Neural crest cell (in vitro differentiated cells): Measurements from ENCODE around the gene CUEDC1. TPM values are rescaled to one million over a fixed set of nuclear protein-coding genes. Genes with fewer than 3 reads are reported as not detected.

Experiments
- DNase-seq: peaks from one replicate; pipeline ENCODE4 v3.0.0; 2021; ENCODE audit warnings: low read depth, mixed read lengths, low spot score
- H3K27ac Mint-ChIP-seq: one replicate; pipeline ENCODE4 v1.8.0; 2021; ENCODE audit warnings: mild to moderate bottlenecking, mixed read lengths; ENCODE audit not compliant: unreplicated experiment
- H3K27me3 Mint-ChIP-seq: 2 replicates; pipeline ENCODE4 v1.8.0; 2021; ENCODE audit warnings: low read depth, mild to moderate bottlenecking, mixed read lengths
- H3K36me3 Mint-ChIP-seq: 2 replicates; pipeline ENCODE4 v1.8.0; 2021; ENCODE audit warnings: low read depth, mild to moderate bottlenecking, mixed read lengths
- H3K4me1 Mint-ChIP-seq: 2 replicates; pipeline ENCODE4 v1.8.0; 2021; ENCODE audit warnings: mixed read lengths
- H3K4me3 Mint-ChIP-seq: one replicate; pipeline ENCODE4 v1.8.0; 2021; ENCODE audit warnings: mild to moderate bottlenecking, mixed read lengths
- H3K9me3 Mint-ChIP-seq: 2 replicates; pipeline ENCODE4 v1.8.0; 2021; ENCODE audit warnings: mixed read lengths
- CTCF ChIP-seq: fragments of 200-600 bp; sonication (generic); conservative IDR thresholded peaks from 2 replicates; pipeline ENCODE4 v1.5.0; 2021; ENCODE audit warnings: antibody characterized with exemption, mild to moderate bottlenecking
- total RNA-seq: library from RNA; stranded (reverse); gene quantifications from 2 replicates; pipeline ENCODE4 v1.2.1, GENCODE V29; 2021

The CUEDC1 gene
- total RNA-seq, 1 donor from 2014 or later, result 86.9 TPM

DNA sequence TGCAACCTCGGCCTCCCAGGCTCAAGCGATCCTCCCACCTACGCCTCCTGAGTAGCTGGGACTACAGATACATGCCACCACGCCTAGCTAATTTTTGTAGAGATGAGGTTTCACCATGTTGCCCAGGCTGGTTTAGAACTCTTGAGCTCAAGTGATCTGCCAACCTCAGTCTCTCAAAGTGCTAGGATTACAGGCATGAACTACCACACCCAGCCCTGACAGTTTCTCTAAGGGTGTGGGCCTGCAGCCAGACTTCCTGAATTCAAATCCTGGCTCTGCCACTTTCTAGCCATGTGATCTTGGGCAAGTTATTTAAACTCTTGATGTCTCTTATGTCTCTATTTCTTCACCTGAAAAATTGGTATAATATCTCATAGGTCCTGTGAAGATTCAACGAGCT is 5.6 kb downstream of the CUEDC1 start:
- H3K36me3 Mint-ChIP-seq, result peaks cover 4% of the 10 kb centered on the region
- peaks cover 78% of the 10 kb centered on the region for H3K4me1 Mint-ChIP-seq
- peak overlapping the region; percentile 81 for H3K27ac Mint-ChIP-seq
- no peaks in the 10 kb centered on the region for H3K27me3 Mint-ChIP-seq
- H3K9me3 Mint-ChIP-seq, result no peaks in the 10 kb centered on the region
- peak overlapping the region; percentile 31 for H3K4me3 Mint-ChIP-seq
- no peak for DNase-seq
- no peak for TF ChIP-seq CTCF

DNA sequence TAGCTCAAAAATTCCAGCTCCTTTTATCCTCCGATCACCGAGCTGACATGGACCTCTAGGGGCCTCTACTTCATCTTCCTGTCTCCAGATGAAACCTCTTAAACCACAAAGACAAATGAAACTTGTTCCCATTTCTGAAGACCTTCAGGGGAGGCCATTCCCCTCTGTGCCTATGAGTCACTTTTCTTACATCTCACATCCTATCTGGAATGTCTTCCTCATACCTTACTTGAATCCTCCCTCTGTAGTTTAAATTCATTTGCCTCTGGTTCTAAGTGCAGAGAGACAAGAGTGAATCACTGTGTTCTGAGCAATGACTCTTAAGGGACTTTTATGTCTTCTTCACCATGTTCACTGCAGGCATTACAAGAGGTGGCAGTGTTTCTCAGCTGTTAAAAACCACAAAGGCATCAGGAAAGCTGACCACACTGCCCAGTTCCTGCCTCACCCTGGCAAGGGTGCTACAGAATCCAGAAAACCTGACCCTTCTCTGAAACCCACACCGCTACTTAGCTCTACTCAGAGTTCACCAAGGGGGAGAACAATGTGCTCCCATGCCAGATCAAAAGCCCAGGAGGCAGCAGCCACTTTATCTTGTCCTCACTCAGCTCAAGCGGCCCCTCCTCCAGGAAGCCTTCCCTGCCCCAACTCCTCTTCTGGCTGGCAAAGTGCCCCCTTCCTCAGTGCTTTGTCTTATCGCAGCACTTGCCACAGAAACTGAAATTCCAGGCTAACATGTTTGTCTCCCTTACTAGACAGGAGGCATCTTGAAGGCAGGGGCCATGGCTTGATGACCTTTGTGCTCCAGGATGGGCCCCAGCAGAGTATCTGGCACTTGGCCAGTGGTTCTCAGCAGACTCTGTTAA is 6.4 kb downstream of the CUEDC1 start:
- no peaks in the 10 kb centered on the region for H3K27me3 Mint-ChIP-seq
- no peak for DNase-seq
- peak overlapping the region; percentile 21 for H3K27ac Mint-ChIP-seq
- H3K36me3 Mint-ChIP-seq, result peaks cover 4% of the 10 kb centered on the region
- H3K4me3 Mint-ChIP-seq, result peak overlapping the region; percentile 2
- TF ChIP-seq CTCF, result no peak
- H3K4me1 Mint-ChIP-seq, result peaks cover 77% of the 10 kb centered on the region
- H3K9me3 Mint-ChIP-seq, result no peaks in the 10 kb centered on the region

- Mint-ChIP-seq H3K9me3 (no peaks in the 10 kb centered on the region), H3K4me3 (peak overlapping the region; percentile 4), H3K27ac (peak overlapping the region; percentile 21)
These were observed 7.0 kb downstream of the CUEDC1 start for GRCh38 chr17:57948169-57948554.

DNA sequence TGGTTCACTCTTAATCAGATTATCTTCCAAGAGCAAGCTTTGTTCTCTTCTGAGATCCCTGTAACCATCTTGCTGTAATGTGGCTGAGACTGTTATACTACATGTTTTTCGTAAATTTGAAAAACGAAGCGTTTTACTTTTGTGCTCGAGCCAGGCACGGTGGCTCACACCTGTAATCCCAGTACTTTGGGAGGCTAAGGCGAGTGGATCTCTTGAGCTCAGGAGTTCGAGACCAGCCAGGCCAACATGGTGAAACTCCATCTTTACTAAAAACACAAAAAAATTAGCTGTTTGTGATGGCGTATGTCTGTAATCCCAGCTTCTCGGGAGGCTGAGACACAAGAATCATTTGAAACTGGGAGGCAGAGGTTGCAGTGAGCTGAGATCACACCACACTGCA is 7.8 kb downstream of the CUEDC1 start:
- DNase-seq, result no peak
- H3K4me1 Mint-ChIP-seq, result peaks cover 72% of the 10 kb centered on the region
- no peaks in the 10 kb centered on the region for H3K9me3 Mint-ChIP-seq
- TF ChIP-seq CTCF, result no peak
- peak overlapping the region; percentile 30 for H3K27ac Mint-ChIP-seq
- H3K36me3 Mint-ChIP-seq, result peaks cover 4% of the 10 kb centered on the region
- H3K27me3 Mint-ChIP-seq, result no peaks in the 10 kb centered on the region
- H3K4me3 Mint-ChIP-seq, result peak overlapping the region; percentile 24

More at GRCh38 chr17:57948169-57948554, 7.0 kb downstream of the CUEDC1 start:
- H3K36me3 Mint-ChIP-seq, result peaks cover 4% of the 10 kb centered on the region
- H3K4me1 Mint-ChIP-seq, result peaks cover 77% of the 10 kb centered on the region
- H3K27me3 Mint-ChIP-seq, result no peaks in the 10 kb centered on the region
- TF ChIP-seq CTCF, result no peak
- no peak for DNase-seq

DNA sequence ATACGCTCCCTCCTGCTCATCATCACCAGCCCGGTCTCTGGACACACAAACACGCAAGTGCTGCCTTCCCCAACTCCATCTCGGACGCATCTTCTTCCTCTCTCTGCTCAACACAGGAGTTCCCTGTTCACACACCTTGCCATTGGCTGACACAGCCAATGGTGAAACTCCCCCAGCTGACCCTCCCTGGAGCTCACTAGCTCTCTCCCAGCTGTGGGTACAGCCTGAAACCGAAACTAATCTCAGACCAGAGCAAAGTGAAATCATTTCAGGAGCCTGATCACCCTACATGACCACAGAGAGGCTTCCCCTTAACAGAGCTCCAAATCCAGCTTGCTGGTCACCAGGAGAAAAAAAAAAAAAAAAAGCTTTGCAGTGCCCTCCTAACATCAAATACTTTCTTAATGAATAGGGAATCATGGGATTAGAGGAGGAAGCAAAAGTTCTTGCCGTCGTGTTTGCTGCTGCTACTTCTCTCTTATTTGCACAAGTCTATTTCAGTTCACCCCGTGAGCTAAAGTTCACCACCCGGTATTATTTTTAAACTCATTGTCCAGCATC is 8.3 kb downstream of the CUEDC1 start:
- Mint-ChIP-seq H3K36me3 (peaks cover 4% of the 10 kb centered on the region), H3K4me1 (peaks cover 76% of the 10 kb centered on the region), H3K27me3 (no peaks in the 10 kb centered on the region), H3K27ac (peak overlapping the region; percentile 30), H3K4me3 (peak overlapping the region; percentile 24), H3K9me3 (no peaks in the 10 kb centered on the region)
- DNase-seq, result no peak
- TF ChIP-seq CTCF, result no peak
